GM12891 (cell line): ENCODE results near the gene PSMB11.

Experiments
- DNase-seq: peaks from one replicate; pipeline ENCODE4 v3.0.0; 2011; ENCODE audit warnings: low spot score; ENCODE audit not compliant: insufficient read length
- FAIRE-seq: peaks from 2 replicates; lab custom pipeline; 2011; peaks lifted over from hg19 to GRCh38; lab: Jason Lieb, UNC
- PAX5 ChIP-seq: IDR thresholded peaks from 2 replicates; pipeline ENCODE4 v1.6.1; 2011; ENCODE audit warnings: low read length, moderate library complexity, mild to moderate bottlenecking; ENCODE audit not compliant: insufficient read depth, severe bottlenecking
- POLR2A ChIP-seq: IDR thresholded peaks from 2 replicates; pipeline ENCODE4 v1.6.1; 2011; ENCODE audit warnings: low read depth, low read length, control low read depth
- POLR2AphosphoS5 ChIP-seq: IDR thresholded peaks from 2 replicates; pipeline ENCODE4 v1.6.1; 2011; ENCODE audit warnings: low read depth, low read length, control low read depth
- POU2F2 ChIP-seq: IDR thresholded peaks from 2 replicates; pipeline ENCODE4 v1.6.1; 2011; ENCODE audit warnings: low read depth, mild to moderate bottlenecking, control low read depth, low read length, moderate library complexity
- SPI1 ChIP-seq: IDR thresholded peaks from 2 replicates; pipeline ENCODE4 v1.6.1; 2011; ENCODE audit warnings: low read depth, low read length, control low read depth
- TAF1 ChIP-seq: IDR thresholded peaks from 2 replicates; pipeline ENCODE4 v1.6.1; 2011; ENCODE audit warnings: low read depth, low read length, control low read depth

The PSMB11 gene

GRCh38 chr14:23041729-23042128 is 283 bp upstream of the PSMB11 start:
- DNase-seq = no peak
- no peak for FAIRE-seq
- no peak for TF ChIP-seq PAX5
- no peak for TF ChIP-seq POU2F2
- TF ChIP-seq SPI1 = no peak
- no peak for TF ChIP-seq POLR2A
- no peak for TF ChIP-seq TAF1
- no peak for TF ChIP-seq POLR2AphosphoS5

GRCh38 chr14:23043145-23043544 is 1.1 kb downstream of the PSMB11 start:
- FAIRE-seq (no peak), DNase-seq (no peak)
- TF ChIP-seq POLR2A (no peak), SPI1 (no peak), PAX5 (no peak), POU2F2 (no peak), TAF1 (no peak), POLR2AphosphoS5 (no peak)

GRCh38 chr14:23043754-23044153 is 1.7 kb downstream of the PSMB11 start:
- TF ChIP-seq SPI1 (no peak), POU2F2 (no peak), POLR2A (no peak)
- FAIRE-seq = no peak
- no peak for DNase-seq

- TF ChIP-seq POLR2A = no peak
- no peak for TF ChIP-seq SPI1
- no peak for TF ChIP-seq PAX5
- TF ChIP-seq POLR2AphosphoS5 = no peak
- no peak for TF ChIP-seq POU2F2
- TF ChIP-seq TAF1 = no peak
- no peak for DNase-seq
- FAIRE-seq = no peak
Observed at GRCh38 chr14:23044840-23045239, 2.8 kb downstream of the PSMB11 start.

GRCh38 chr14:23045419-23046357 is 3.7 kb downstream of the PSMB11 start:
- no peak for TF ChIP-seq POLR2AphosphoS5
- TF ChIP-seq POLR2A = no peak
- no peak for TF ChIP-seq SPI1
- TF ChIP-seq PAX5 = no peak
- TF ChIP-seq TAF1 = no peak
- no peak for TF ChIP-seq POU2F2
- no peak for FAIRE-seq
- DNase-seq = no peak

GRCh38 chr14:23047034-23047634 is 5.1 kb downstream of the PSMB11 start:
- DNase-seq (no peak), FAIRE-seq (no peak)
- TF ChIP-seq POU2F2 (no peak), TAF1 (no peak), SPI1 (no peak), POLR2AphosphoS5 (no peak), POLR2A (no peak), PAX5 (no peak)

- TF ChIP-seq SPI1 (no peak), POU2F2 (no peak), PAX5 (no peak), POLR2A (no peak), TAF1 (no peak), POLR2AphosphoS5 (no peak)
- FAIRE-seq (no peak), DNase-seq (no peak)
Observed at GRCh38 chr14:23047751-23048693, 6.0 kb downstream of the PSMB11 start.

- TF ChIP-seq PAX5 = no peak
- no peak for TF ChIP-seq SPI1
- no peak for TF ChIP-seq POLR2A
- no peak for TF ChIP-seq TAF1
- TF ChIP-seq POU2F2 = no peak
- no peak for TF ChIP-seq POLR2AphosphoS5
- DNase-seq = no peak
- FAIRE-seq = no peak
Observed at GRCh38 chr14:23049011-23049410, 7.0 kb downstream of the PSMB11 start.
